Left lung (tissue), 10 donors: ENCODE data around the gene ABCB6. TPM values are rescaled to one million over a fixed set of nuclear protein-coding genes. Genes with fewer than 3 reads are reported as not detected.

Experiments used
- ATAC-seq: fragments of 200-7000 bp; cut with Tn5 transposase; one replicate; pipeline ENCODE4 v1.9.1; 2020; ENCODE audit warnings: moderate library complexity
- DNase-seq, 4 donors: peaks; one replicate each; pipeline ENCODE4 v3.0.0-alpha.2; 2013 to 2020
- H3K27ac ChIP-seq, 2 donors: fragments of 200-600 bp; sonication (generic) in 1 of 2; one replicate each; pipeline versions ENCODE4 v1.5.0 to v1.8.0; 2020 to 2021
- H3K27me3 ChIP-seq, 2 donors: fragments of 200-600 bp; sonication (generic) in 1 of 2; one replicate each; pipeline versions ENCODE4 v1.5.0 to v1.8.0; 2020 to 2021
- H3K36me3 ChIP-seq, 2 donors: fragments of 200-600 bp; sonication (generic) in 1 of 2; one replicate each; pipeline versions ENCODE4 v1.5.0 to v1.8.0; 2020 to 2021
- H3K4me1 ChIP-seq, 2 donors: fragments of 200-600 bp; one replicate each; pipeline ENCODE4 v1.8.0; 2021
- H3K4me3 ChIP-seq, 2 donors: fragments of 200-600 bp; sonication (generic) in 1 of 2; one replicate each; pipeline versions ENCODE4 v1.5.0 to v1.8.0; 2020 to 2021; ENCODE audit warnings: mild to moderate bottlenecking in 1 of 2
- H3K9me3 ChIP-seq, 2 donors: fragments of 200-600 bp; sonication (generic) in 1 of 2; one replicate each; pipeline versions ENCODE4 v1.5.0 to v1.8.0; 2020 to 2021
- CTCF ChIP-seq, 2 donors: fragments of 200-600 bp; sonication (generic) in 1 of 2; IDR thresholded peaks; one replicate each; pipeline versions ENCODE4 v1.5.0 to v1.8.0; 2021; ENCODE audit warnings: antibody characterized with exemption in 2 of 2
- intact Hi-C, 2 donors: fragments of 100-400 bp; cut with DNase I; formaldehyde crosslinking; loops; one replicate each; pipeline versions ENCODE4 v1.11.2 to v1.14.2; 2022
- polyA plus RNA-seq, 6 donors: library from polyadenylated mRNA; unstranded; fragments of 120-200 nt; gene quantifications; one replicate each; pipeline ENCODE4 v1.2.1, GENCODE V29; 2013; ENCODE audit not compliant: insufficient read length in 6 of 6
- total RNA-seq, 2 donors: library from RNA; stranded (reverse); fragmentation: NEBNext Ultra II Directional; extraction: Animal tissue kit (Norgen Biotek cat#: 25700); gene quantifications; one replicate each; pipeline ENCODE4 v1.2.1, GENCODE V29; 2021
- donor health status: DM: no; HTN: yes; CAD: no.
- donor health status: DM: no; HTN: no; CAD: no.

The ABCB6 gene
- total and polyA plus RNA-seq, 8 donors = 23.2 to 45.3 (median 30.1) TPM

GRCh38 chr2:219252900-219253752 is 34.4 kb upstream of the ABCB6 start, which contains the start of gene TUBA4B:
TUBA4B (plus strand) TSS chr2:219253243; CDS start chr2:219253408, 165 bp downstream.
- Histone ChIP-seq H3K9me3 (no peaks in the 10 kb centered on the region), H3K4me1 (peaks cover 23 to 62% of the 10 kb centered on the region in 2 donors), H3K27me3 (peaks cover 0 to 20% of the 10 kb centered on the region in 2 donors), H3K36me3 (peaks cover 0 to 22% of the 10 kb centered on the region in 2 donors), H3K4me3 (peak within 1 kb of the TSS; percentile 54 to 69), H3K27ac (peak within 1 kb of the TSS; percentile 79 to 97)
- peak; percentile 14 for ATAC-seq
- peak in 2 of 4 donors; percentile 52 to 88 for DNase-seq
- intact Hi-C loops = no loop called here
- no peak for TF ChIP-seq CTCF (IDR thresholded peaks at IDR 0.05)

GRCh38 chr2:219252570-219252899 is 33.8 kb upstream of the ABCB6 start:
- Histone ChIP-seq H3K27ac (peak overlapping the region; percentile 79 to 97), H3K36me3 (peaks cover 0 to 28% of the 10 kb centered on the region in 2 donors), H3K4me1 (peaks cover 23 to 68% of the 10 kb centered on the region in 2 donors), H3K27me3 (peaks cover 0 to 14% of the 10 kb centered on the region in 2 donors), H3K9me3 (no peaks in the 10 kb centered on the region), H3K4me3 (peak overlapping the region; percentile 54 to 69)
- ATAC-seq = no peak
- no peak for TF ChIP-seq CTCF (IDR thresholded peaks at IDR 0.05)
- intact Hi-C loops = no loop called here
- DNase-seq = no peak

GRCh38 chr2:219252084-219252483 is 33.3 kb upstream of the ABCB6 start:
- H3K27ac ChIP-seq = peak overlapping the region in 1 of 2 donors; percentile 97
- peak overlapping the region in 1 of 2 donors; percentile 69 for H3K4me3 ChIP-seq
- H3K36me3 ChIP-seq = peaks cover 0 to 32% of the 10 kb centered on the region in 2 donors
- H3K27me3 ChIP-seq = peaks cover 0 to 9% of the 10 kb centered on the region in 2 donors
- H3K4me1 ChIP-seq = peaks cover 23 to 73% of the 10 kb centered on the region in 2 donors
- H3K9me3 ChIP-seq = no peaks in the 10 kb centered on the region
- peak in 1 of 4 donors; percentile 36 for DNase-seq
- intact Hi-C loops = no loop called here
- TF ChIP-seq CTCF (IDR thresholded peaks at IDR 0.05) = no peak
- no peak for ATAC-seq

GRCh38 chr2:219251656-219252055 is 32.9 kb upstream of the ABCB6 start:
- Histone ChIP-seq H3K4me1 (peaks cover 23 to 77% of the 10 kb centered on the region in 2 donors), H3K36me3 (peaks cover 0 to 36% of the 10 kb centered on the region in 2 donors), H3K27me3 (peaks cover 0 to 7% of the 10 kb centered on the region in 2 donors), H3K4me3 (peak overlapping the region in 1 of 2 donors; percentile 69), H3K27ac (peak overlapping the region in 1 of 2 donors; percentile 97), H3K9me3 (no peaks in the 10 kb centered on the region)
- intact Hi-C loops = no loop called here
- DNase-seq (no peak), ATAC-seq (no peak)
- TF ChIP-seq CTCF (IDR thresholded peaks at IDR 0.05) = no peak

- Histone ChIP-seq H3K27ac (peak overlapping the region; percentile 92 to 97), H3K27me3 (peaks cover 0 to 7% of the 10 kb centered on the region in 2 donors), H3K9me3 (no peaks in the 10 kb centered on the region), H3K36me3 (peaks cover 0 to 36% of the 10 kb centered on the region in 2 donors), H3K4me1 (peaks cover 29 to 83% of the 10 kb centered on the region in 2 donors), H3K4me3 (peak overlapping the region in 1 of 2 donors; percentile 36)
- no peak for TF ChIP-seq CTCF (IDR thresholded peaks at IDR 0.05)
- no peak for ATAC-seq
- intact Hi-C loops = no loop called here
- no peak for DNase-seq
These were observed 31.5 kb upstream of the ABCB6 start for GRCh38 chr2:219250049-219250781.
